Measurements from ENCODE around the gene RAB37. TPM values are rescaled to one million over a fixed set of nuclear protein-coding genes. Genes with fewer than 3 reads are reported as not detected.
A peak's percentile ranks its signal among the peaks of the same experiment; 100 is the strongest.

The RAB37 gene
- total and polyA plus RNA-seq, 2 of the 13 experiments (the other 11 are each of a cell fraction or from before 2014, with no cell fraction given): 0.91 to 3.7 TPM

DNA sequence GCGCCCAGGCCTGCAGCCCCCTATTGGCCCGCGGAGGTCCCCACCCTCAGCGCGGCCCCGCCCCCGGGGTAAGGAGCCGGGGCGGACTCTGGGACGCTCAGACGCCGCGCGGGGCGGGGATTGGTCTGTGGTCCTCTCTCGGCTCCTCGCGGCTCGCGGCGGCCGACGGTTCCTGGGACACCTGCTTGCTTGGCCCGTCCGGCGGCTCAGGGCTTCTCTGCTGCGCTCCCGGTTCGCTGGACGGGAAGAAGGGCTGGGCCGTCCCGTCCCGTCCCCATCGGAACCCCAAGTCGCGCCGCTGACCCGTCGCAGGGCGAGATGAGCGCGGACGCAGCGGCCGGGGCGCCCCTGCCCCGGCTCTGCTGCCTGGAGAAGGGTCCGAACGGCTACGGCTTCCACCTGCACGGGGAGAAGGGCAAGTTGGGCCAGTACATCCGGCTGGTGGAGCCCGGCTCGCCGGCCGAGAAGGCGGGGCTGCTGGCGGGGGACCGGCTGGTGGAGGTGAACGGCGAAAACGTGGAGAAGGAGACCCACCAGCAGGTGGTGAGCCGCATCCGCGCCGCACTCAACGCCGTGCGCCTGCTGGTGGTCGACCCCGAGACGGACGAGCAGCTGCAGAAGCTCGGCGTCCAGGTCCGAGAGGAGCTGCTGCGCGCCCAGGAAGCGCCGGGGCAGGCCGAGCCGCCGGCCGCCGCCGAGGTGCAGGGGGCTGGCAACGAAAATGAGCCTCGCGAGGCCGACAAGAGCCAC lies 11.6 kb downstream of the RAB37 start, which contains the start of gene NHERF1 (continued):
- TF ChIP-seq, protein P1, sequence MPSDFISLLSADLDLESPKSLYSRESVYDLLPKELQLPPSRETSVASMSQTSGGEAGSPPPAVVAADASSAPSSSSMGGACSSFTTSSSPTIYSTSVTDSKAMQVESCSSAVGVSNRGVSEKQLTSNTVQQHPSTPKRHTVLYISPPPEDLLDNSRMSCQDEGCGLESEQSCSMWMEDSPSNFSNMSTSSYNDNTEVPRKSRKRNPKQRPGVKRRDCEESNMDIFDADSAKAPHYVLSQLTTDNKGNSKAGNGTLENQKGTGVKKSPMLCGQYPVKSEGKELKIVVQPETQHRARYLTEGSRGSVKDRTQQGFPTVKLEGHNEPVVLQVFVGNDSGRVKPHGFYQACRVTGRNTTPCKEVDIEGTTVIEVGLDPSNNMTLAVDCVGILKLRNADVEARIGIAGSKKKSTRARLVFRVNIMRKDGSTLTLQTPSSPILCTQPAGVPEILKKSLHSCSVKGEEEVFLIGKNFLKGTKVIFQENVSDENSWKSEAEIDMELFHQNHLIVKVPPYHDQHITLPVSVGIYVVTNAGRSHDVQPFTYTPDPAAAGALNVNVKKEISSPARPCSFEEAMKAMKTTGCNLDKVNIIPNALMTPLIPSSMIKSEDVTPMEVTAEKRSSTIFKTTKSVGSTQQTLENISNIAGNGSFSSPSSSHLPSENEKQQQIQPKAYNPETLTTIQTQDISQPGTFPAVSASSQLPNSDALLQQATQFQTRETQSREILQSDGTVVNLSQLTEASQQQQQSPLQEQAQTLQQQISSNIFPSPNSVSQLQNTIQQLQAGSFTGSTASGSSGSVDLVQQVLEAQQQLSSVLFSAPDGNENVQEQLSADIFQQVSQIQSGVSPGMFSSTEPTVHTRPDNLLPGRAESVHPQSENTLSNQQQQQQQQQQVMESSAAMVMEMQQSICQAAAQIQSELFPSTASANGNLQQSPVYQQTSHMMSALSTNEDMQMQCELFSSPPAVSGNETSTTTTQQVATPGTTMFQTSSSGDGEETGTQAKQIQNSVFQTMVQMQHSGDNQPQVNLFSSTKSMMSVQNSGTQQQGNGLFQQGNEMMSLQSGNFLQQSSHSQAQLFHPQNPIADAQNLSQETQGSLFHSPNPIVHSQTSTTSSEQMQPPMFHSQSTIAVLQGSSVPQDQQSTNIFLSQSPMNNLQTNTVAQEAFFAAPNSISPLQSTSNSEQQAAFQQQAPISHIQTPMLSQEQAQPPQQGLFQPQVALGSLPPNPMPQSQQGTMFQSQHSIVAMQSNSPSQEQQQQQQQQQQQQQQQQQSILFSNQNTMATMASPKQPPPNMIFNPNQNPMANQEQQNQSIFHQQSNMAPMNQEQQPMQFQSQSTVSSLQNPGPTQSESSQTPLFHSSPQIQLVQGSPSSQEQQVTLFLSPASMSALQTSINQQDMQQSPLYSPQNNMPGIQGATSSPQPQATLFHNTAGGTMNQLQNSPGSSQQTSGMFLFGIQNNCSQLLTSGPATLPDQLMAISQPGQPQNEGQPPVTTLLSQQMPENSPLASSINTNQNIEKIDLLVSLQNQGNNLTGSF (CRISPR knock-in tag; IDR thresholded peaks at IDR 0.05): peak; percentile 91; the same call in 1 of the 2 replicates
- TF ChIP-seq, protein P2, sequence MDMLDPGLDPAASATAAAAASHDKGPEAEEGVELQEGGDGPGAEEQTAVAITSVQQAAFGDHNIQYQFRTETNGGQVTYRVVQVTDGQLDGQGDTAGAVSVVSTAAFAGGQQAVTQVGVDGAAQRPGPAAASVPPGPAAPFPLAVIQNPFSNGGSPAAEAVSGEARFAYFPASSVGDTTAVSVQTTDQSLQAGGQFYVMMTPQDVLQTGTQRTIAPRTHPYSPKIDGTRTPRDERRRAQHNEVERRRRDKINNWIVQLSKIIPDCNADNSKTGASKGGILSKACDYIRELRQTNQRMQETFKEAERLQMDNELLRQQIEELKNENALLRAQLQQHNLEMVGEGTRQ (IDR thresholded peaks at IDR 0.05; ENCODE audit: low read depth, low read length): no peak
- TF ChIP-seq, protein P2 (CRISPR knock-in tag; IDR thresholded peaks at IDR 0.05; ENCODE audit: borderline replicate concordance): no peak
- peak; percentile 49; the same call in 1 of the 2 replicates for TF ChIP-seq CC2D1A (CRISPR knock-in tag; IDR thresholded peaks at IDR 0.05)
- TF ChIP-seq SRF (IDR thresholded peaks at IDR 0.05; ENCODE audit: low read depth, low read length): 0 out of 2 replicates have a peak, but pooled peaks have one; percentile 35
- peak; percentile 70 for TF ChIP-seq ARNT2 (CRISPR knock-in tag; IDR thresholded peaks at IDR 0.05; ENCODE audit: low read depth)
- no peak; the same call in 1 of the 2 replicates for TF ChIP-seq ZNF124 (CRISPR knock-in tag; IDR thresholded peaks at IDR 0.05)
- TF ChIP-seq SMAD1 (CRISPR knock-in tag; IDR thresholded peaks at IDR 0.05; ENCODE audit: borderline replicate concordance, low read depth): peak; percentile 65; the same call in 1 of the 2 replicates
- TF ChIP-seq SNAPC5 (CRISPR knock-in tag; IDR thresholded peaks at IDR 0.05; ENCODE audit: borderline replicate concordance): no peak
- no peak for TF ChIP-seq ZNF230 (CRISPR knock-in tag; IDR thresholded peaks at IDR 0.05)
- 0 out of 2 replicates have a peak, but pooled peaks have one; percentile 59 for TF ChIP-seq DDIT3 (CRISPR knock-in tag; IDR thresholded peaks at IDR 0.05)
- TF ChIP-seq ZNF232 (CRISPR knock-in tag; IDR thresholded peaks at IDR 0.05; ENCODE audit: borderline replicate concordance): peak; percentile 68; the same call in 1 of the 2 replicates
- no peak for TF ChIP-seq FLYWCH1 (CRISPR knock-in tag; IDR thresholded peaks at IDR 0.05)
- peak; percentile 80; the same call in 1 of the 2 replicates for TF ChIP-seq MED1 (CRISPR knock-in tag; IDR thresholded peaks at IDR 0.05)
- peak; percentile 90 for TF ChIP-seq AHR (CRISPR knock-in tag; IDR thresholded peaks at IDR 0.05)
- no peak for TF ChIP-seq MAFF (IDR thresholded peaks at IDR 0.05; ENCODE audit: low read depth, low read length)
- TF ChIP-seq, protein P3, sequence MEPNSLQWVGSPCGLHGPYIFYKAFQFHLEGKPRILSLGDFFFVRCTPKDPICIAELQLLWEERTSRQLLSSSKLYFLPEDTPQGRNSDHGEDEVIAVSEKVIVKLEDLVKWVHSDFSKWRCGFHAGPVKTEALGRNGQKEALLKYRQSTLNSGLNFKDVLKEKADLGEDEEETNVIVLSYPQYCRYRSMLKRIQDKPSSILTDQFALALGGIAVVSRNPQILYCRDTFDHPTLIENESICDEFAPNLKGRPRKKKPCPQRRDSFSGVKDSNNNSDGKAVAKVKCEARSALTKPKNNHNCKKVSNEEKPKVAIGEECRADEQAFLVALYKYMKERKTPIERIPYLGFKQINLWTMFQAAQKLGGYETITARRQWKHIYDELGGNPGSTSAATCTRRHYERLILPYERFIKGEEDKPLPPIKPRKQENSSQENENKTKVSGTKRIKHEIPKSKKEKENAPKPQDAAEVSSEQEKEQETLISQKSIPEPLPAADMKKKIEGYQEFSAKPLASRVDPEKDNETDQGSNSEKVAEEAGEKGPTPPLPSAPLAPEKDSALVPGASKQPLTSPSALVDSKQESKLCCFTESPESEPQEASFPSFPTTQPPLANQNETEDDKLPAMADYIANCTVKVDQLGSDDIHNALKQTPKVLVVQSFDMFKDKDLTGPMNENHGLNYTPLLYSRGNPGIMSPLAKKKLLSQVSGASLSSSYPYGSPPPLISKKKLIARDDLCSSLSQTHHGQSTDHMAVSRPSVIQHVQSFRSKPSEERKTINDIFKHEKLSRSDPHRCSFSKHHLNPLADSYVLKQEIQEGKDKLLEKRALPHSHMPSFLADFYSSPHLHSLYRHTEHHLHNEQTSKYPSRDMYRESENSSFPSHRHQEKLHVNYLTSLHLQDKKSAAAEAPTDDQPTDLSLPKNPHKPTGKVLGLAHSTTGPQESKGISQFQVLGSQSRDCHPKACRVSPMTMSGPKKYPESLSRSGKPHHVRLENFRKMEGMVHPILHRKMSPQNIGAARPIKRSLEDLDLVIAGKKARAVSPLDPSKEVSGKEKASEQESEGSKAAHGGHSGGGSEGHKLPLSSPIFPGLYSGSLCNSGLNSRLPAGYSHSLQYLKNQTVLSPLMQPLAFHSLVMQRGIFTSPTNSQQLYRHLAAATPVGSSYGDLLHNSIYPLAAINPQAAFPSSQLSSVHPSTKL (CRISPR knock-in tag; IDR thresholded peaks at IDR 0.05): peak; percentile 54

Measured in HepG2 (cell line).